ENCODE data around the gene SPRR2A.
"Not testable (repeated sequence)": the region's sequence is repeated elsewhere in the genome, so short reads cannot be mapped to it uniquely, and the experiment has no call there.

Gene SPRR2A

DNA sequence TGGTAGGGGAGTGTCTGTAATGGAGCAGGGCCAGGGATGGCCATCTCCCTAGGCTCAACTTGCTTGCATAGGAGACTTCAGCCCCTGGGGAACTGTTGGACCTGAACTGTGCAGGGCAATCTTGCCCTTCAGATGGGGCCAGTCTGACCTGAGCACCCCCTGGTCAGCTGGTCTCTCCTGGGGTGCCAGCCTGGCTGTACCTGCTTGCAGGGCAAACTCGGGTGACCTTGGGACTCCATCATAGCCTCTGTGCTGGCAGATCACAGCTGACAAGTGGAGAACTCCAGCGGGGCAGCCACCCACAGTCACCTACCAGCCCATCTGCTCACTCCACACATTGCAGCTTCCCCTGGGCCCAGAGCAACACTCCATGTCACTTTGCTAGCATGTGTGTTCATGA is 8.1 kb downstream of the SPRR2A start:
- H3K4me3 ChIP-seq: no peak overlapping the region
- H3K9me3 ChIP-seq: no peaks in the 10 kb centered on the region
- in situ Hi-C loops (cut with MboI; ENCODE audit: low sequenced_read_pairs): no loop called here
- DNase-seq (ENCODE audit: low spot score in 2 of 2): no peak
- H3K4me1 ChIP-seq: no peaks in the 10 kb centered on the region
- H3K36me3 ChIP-seq (replicated peaks): no peaks in the 10 kb centered on the region
- H3K27me3 ChIP-seq (ENCODE audit: low read depth): no peaks in the 10 kb centered on the region

DNA sequence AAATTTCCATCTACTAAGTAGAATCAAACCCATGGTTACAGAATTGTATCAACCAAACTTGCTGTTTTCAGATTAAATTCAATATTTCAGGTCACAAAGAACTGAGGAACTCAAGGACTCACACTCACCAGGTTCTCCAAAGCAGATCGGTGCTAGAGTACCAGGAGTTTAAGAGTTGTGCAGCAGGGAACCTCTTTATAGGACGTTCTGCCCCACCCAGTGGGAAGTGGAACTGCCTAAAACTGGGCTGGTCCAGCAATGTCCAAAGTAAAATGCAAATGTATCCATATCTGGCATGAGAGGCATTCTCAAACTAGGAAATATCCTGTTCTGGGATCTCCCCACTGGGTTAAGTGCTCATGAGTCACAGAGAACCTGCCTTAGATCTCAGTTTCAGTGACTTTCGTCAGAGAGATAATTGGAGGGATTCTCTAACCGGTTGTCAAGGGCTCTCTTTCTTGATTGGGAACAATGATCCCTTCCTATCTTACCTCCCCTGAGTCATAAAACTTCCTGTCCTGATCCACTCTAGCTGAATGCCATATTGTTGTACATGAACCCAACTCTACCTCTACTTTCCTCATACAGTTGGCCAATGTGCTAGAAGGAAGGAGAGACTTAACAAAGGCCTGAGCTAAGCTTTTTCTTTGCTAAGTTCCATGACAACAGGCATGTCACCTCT is 16.2 kb downstream of the SPRR2A start, which contains the start of gene SPRR2D:
SPRR2D (minus strand) TSS at position 171 of the 682 bp plus-strand sequence. CDS start 774 bp downstream, outside the sequence.
- Histone ChIP-seq H3K4me3 (no peak within 1 kb of the TSS), H3K27me3 (ENCODE audit: low read depth) (no peaks in the 10 kb centered on the region), H3K36me3 (replicated peaks) (no peaks in the 10 kb centered on the region), H3K4me1 (no peaks in the 10 kb centered on the region), H3K9me3 (no peaks in the 10 kb centered on the region)
- in situ Hi-C loops (cut with MboI; ENCODE audit: low sequenced_read_pairs): no loop called here
- no peak for DNase-seq (ENCODE audit: low spot score in 2 of 2)

DNA sequence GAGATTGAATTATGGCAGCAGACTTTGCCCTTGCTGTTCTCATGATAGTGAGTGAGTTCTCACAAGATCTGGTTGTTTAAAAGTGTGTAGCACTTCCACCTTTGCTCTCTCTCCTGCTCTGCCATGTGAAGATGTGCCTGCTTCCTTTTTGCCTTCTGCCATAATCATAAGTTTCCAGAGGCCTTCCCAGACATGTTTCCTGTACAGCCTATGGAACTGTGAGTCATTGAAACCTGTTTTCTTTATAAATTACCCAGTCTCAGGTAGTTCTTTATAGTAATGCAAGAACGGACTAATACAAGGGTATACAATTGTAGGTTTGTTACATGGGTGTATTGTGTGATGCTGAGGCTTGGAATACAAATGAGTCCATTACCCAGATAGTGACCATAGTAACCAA is 22.1 kb downstream of the SPRR2A start:
- no peaks in the 10 kb centered on the region for H3K36me3 ChIP-seq (replicated peaks)
- H3K27me3 ChIP-seq (ENCODE audit: low read depth): no peaks in the 10 kb centered on the region
- in situ Hi-C loops (cut with MboI; ENCODE audit: low sequenced_read_pairs): no loop called here
- H3K4me3 ChIP-seq: no peak overlapping the region
- H3K4me1 ChIP-seq: no peaks in the 10 kb centered on the region
- no peak for DNase-seq (ENCODE audit: low spot score in 2 of 2)
- no peaks in the 10 kb centered on the region for H3K9me3 ChIP-seq

DNA sequence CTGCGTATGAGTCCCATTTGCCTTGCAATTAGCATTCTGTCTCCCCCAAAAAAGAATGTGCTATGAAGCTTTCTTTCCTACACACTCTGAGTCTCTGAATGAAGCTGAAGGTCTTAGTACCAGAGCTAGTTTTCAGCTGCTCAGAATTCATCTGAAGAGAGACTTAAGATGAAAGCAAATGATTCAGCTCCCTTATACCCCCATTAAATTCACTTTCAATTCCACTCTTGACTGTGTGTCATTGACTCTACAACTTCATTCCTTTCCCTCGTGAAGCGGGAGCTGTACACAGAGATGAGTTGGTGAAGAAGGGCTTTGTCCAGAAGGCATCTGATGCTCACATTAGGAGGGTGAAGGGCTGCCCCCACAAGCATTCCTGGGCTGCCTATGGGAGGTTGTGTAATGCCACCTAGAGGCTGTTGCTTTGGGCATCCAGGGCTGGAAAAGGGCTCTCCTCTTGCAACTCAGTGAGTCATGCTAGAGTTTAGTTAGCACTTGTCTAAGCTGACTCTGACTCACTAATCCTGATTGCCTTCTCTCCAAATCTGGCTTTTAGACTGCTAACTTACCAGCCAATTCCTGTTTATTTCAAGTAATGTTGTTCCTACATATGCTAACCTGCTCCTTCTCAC is 24.5 kb downstream of the SPRR2A start:
- in situ Hi-C loops (cut with MboI; ENCODE audit: low sequenced_read_pairs): no loop called here
- H3K9me3 ChIP-seq: no peaks in the 10 kb centered on the region
- H3K36me3 ChIP-seq (replicated peaks): no peaks in the 10 kb centered on the region
- H3K4me1 ChIP-seq: no peaks in the 10 kb centered on the region
- no peak overlapping the region for H3K4me3 ChIP-seq
- no peak for DNase-seq (ENCODE audit: low spot score in 2 of 2)
- no peaks in the 10 kb centered on the region for H3K27me3 ChIP-seq (ENCODE audit: low read depth)

DNA sequence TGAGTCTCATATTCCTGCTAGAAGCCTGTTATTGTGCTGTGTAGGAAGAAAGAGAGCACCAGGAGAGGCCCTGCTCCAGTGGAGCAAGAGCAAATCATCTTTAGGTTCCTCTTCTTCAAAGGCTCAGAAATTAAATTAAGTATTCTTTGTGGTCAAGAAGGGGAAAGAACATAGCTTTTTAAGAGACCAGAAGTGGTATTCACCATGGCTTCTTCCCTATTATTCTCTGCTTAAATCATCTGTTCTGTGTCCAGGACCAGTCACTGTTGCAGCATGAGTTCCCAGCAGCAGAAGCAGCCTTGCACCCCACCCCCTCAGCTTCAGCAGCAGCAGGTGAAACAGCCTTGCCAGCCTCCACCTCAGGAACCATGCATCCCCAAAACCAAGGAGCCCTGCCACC is 25.2 kb downstream of the SPRR2A start:
- H3K9me3 ChIP-seq: no peaks in the 10 kb centered on the region
- no peaks in the 10 kb centered on the region for H3K4me1 ChIP-seq
- in situ Hi-C loops (cut with MboI; ENCODE audit: low sequenced_read_pairs): no loop called here
- H3K36me3 ChIP-seq (replicated peaks): no peaks in the 10 kb centered on the region
- no peak for DNase-seq (ENCODE audit: low spot score in 2 of 2)
- H3K27me3 ChIP-seq (ENCODE audit: low read depth): no peaks in the 10 kb centered on the region
- H3K4me3 ChIP-seq: no peak overlapping the region

DNA sequence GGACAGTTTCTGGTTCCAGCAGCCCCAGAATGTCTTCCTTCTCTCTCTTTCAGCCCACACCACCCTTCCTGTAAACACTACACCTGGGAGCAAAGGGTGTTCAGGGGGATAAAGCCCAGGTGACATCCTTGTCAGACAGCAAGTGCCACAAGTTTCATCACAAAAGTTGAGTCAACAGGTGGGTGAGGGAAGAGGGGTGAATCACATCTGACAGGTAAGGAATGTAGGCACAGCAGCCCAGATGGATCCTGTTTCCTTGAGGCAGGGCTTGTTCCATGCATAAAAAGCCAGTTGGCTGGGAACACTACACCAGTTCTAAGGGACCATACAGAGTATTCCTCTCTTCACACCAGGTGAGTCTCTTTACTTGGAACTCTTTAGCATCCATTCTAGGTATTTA is 26.4 kb downstream of the SPRR2A start, which contains the start of gene SPRR1B:
SPRR1B (plus strand) TSS at position 309 of the 400 bp plus-strand sequence. CDS start 1,143 bp downstream, outside the sequence.
- Histone ChIP-seq H3K36me3 (replicated peaks) (no peaks in the 10 kb centered on the region), H3K4me1 (no peaks in the 10 kb centered on the region), H3K27me3 (ENCODE audit: low read depth) (no peaks in the 10 kb centered on the region), H3K9me3 (no peaks in the 10 kb centered on the region), H3K4me3 (no peak within 1 kb of the TSS)
- DNase-seq (ENCODE audit: low spot score in 2 of 2): no peak
- in situ Hi-C loops (cut with MboI; ENCODE audit: low sequenced_read_pairs): no loop called here

DNA sequence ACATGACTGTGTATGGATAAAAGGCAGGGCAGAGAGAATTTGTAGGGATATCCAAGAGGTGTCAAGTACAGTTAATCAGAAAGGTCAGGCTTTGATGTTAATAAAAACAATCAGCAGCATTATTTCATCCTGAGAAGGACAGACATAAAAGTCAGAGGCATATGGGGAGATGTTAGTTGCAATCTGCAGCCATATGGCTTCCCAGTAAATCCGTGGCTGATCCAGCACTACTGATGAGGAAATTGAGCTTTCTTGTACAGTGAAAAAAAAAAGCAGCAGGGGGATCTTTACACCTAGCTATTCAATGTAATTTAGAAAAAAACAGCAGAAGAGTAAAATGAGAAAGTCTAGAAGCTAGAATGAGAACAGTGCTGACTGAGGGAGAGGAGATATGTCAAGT is 28.5 kb downstream of the SPRR2A start:
- Histone ChIP-seq H3K27me3 (ENCODE audit: low read depth) (no peaks in the 10 kb centered on the region), H3K4me1 (no peaks in the 10 kb centered on the region)
- in situ Hi-C loops (cut with MboI; ENCODE audit: low sequenced_read_pairs): no loop called here

DNA sequence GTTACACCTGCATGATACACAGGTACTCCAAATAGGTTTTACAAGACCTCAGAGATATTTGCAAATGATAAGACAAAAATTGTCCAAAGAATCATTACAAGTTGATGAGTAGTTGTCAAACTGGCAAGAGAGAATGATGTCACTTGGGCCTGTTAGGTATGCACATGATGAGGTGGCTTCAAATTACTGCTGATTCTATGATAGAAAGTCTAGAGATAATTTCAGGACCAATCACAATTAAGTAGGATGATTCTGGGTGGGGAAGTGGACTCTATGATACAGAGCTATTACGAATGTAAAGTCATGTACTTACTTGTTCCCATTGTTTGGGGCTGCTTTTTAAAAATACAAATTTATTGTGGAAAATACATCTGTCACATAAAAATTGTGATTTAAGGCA is 31.5 kb downstream of the SPRR2A start:
- no peaks in the 10 kb centered on the region for H3K36me3 ChIP-seq (replicated peaks)
- H3K9me3 ChIP-seq: no peaks in the 10 kb centered on the region
- H3K4me1 ChIP-seq: no peaks in the 10 kb centered on the region
- H3K4me3 ChIP-seq: no peak overlapping the region
- in situ Hi-C loops (cut with MboI; ENCODE audit: low sequenced_read_pairs): no loop called here
- no peak for DNase-seq (ENCODE audit: low spot score in 2 of 2)
- H3K27me3 ChIP-seq (ENCODE audit: low read depth): no peaks in the 10 kb centered on the region

More for the DNA sequence above, 28.5 kb downstream of the SPRR2A start:
- H3K36me3 ChIP-seq (replicated peaks): no peaks in the 10 kb centered on the region
- H3K9me3 ChIP-seq: no peaks in the 10 kb centered on the region
- DNase-seq (ENCODE audit: low spot score in 2 of 2): no peak
- no peak overlapping the region for H3K4me3 ChIP-seq

DNA sequence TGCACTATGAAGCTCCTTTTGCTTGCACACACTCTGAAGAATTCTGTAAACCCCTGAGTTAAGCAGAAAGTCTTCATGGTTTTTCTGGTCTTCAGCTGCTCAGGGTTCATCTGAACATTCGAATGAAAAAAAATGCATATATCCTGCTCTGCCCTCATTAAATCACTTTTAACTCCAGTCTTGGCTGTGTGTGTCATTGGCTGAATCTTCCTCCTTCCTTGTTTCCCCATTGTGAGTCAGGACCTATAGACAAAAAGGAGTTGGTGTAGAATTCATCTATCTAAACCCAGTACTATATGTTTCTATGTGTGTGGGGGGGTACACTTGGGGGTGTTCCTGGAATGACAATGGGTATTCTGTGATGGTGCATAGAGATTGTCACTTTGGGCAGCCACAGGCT is 32.9 kb downstream of the SPRR2A start:
- in situ Hi-C loops (cut with MboI; ENCODE audit: low sequenced_read_pairs): no loop called here
- DNase-seq (ENCODE audit: low spot score in 2 of 2): no peak

DNA sequence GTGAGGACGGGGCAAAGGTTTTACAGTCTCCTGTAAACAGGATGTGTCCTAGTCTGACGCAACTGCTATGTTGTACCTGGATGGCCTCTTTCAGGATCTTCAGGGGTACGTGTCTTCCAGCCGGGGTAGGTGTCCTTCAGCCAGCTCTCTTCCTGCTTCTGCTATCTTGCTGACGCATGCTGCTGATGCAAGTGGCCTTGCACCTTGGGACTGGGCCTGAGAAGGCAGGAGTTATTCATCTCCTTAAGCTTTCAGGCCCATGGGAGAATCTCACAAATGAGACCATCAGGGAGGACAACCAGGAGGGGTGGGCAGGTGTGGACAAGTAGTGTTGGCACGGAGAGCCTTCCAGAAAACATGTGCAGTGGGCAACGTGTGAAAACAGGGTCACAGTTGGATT is 34.2 kb downstream of the SPRR2A start:
- no peak overlapping the region for H3K4me3 ChIP-seq
- in situ Hi-C loops (cut with MboI; ENCODE audit: low sequenced_read_pairs): no loop called here
- no peaks in the 10 kb centered on the region for H3K36me3 ChIP-seq (replicated peaks)
- DNase-seq (ENCODE audit: low spot score in 2 of 2): no peak
- no peaks in the 10 kb centered on the region for H3K4me1 ChIP-seq
- H3K9me3 ChIP-seq: no peaks in the 10 kb centered on the region
- H3K27me3 ChIP-seq (ENCODE audit: low read depth): no peaks in the 10 kb centered on the region

More for the DNA sequence above, 32.9 kb downstream of the SPRR2A start:
- H3K27me3 ChIP-seq (ENCODE audit: low read depth): no peaks in the 10 kb centered on the region
- H3K9me3 ChIP-seq: no peaks in the 10 kb centered on the region
- H3K4me3 ChIP-seq: no peak overlapping the region
- no peaks in the 10 kb centered on the region for H3K4me1 ChIP-seq
- no peaks in the 10 kb centered on the region for H3K36me3 ChIP-seq (replicated peaks)

DNA sequence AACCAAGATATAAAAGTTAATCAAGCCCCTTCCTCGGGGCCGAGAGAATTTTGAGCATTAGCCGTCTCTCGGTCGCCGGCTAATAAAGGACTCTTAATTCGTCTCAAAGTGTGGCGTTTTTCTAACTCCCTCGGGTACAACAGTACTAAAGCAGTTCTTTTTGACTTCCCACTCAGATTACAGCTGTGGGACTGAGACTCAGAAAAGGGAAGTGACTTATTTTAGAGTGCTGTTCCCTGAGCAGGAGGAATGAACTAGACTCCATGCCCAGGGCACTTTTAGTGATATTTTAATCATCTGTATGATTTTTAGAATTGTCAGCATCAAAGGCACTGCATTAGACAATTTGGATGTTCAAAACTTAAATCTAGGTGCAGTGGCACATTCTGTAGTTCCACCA is 35.0 kb downstream of the SPRR2A start:
- H3K4me1 ChIP-seq; H3K27me3 ChIP-seq (ENCODE audit: low read depth); DNase-seq (ENCODE audit: low spot score in 2 of 2); H3K4me3 ChIP-seq; in situ Hi-C loops (cut with MboI; ENCODE audit: low sequenced_read_pairs); H3K9me3 ChIP-seq; H3K36me3 ChIP-seq (replicated peaks): not testable (repeated sequence)

DNA sequence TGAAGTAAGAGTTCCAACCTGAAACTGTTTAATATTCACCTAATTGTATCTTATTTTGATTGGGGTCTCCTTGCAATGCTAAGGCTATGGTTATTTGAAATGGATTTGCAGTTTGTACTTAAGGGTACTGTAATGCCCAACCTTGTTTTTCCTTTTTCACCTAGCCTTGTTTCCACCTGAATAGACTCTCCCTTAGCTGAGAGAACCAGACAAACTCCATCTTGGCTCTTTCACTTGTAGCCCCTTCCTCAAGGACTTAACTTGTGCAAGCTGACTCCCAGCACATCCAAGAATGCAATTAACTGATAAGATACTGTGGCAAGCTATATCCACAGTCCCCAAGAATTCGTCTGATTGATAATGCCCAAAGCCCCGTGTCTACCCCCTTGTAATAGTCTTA is 35.5 kb downstream of the SPRR2A start:
- H3K27me3 ChIP-seq (ENCODE audit: low read depth); H3K4me3 ChIP-seq; DNase-seq (ENCODE audit: low spot score in 2 of 2); H3K9me3 ChIP-seq; H3K4me1 ChIP-seq; H3K36me3 ChIP-seq (replicated peaks); in situ Hi-C loops (cut with MboI; ENCODE audit: low sequenced_read_pairs): not testable (repeated sequence)

DNA sequence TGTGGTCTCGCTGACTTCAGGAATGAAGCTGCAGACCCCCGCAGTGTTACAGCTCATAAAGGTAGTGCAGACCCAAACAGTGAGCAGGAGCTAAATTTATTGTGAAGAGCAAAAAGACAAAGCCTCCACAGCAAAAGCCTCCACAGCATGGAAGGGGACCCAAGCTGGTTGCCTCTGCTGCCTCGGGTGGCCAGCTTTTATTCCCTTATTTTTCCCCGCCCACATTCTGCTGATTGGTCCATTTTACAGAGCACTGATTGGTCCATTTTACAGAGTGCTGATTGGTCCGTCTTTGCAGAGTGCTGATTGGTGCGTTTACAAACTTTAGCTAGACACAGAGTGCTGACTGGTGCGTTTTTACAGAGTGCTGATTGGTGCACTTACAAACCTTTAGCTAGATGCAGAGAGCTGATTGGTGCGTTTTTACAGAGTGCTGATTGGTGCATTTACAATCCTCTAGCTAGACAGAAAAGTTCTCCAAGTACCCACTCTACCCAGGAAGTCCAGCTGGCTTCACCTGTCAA is 46.0 kb downstream of the SPRR2A start:
- DNase-seq (ENCODE audit: low spot score in 2 of 2); H3K9me3 ChIP-seq; in situ Hi-C loops (cut with MboI; ENCODE audit: low sequenced_read_pairs); H3K36me3 ChIP-seq (replicated peaks); H3K4me1 ChIP-seq; H3K4me3 ChIP-seq; H3K27me3 ChIP-seq (ENCODE audit: low read depth): not testable (repeated sequence)
